Endothelial cell of umbilical vein (primary cell): ENCODE data around the gene CDH23. TPM values are rescaled to one million over a fixed set of nuclear protein-coding genes. Genes with fewer than 3 reads are reported as not detected.

ENCODE experiments used
- BruUV-seq: library from RNA; stranded (reverse); fragments of 400-500 nt; replicated peaks from 2 replicates; lab custom pipeline; 2021; lab: Mats Ljungman, UMichigan
- CTCF ChIA-PET: fragments of 300-600, 350-600 bp; sonication (Branson Sonifier 250); formaldehyde crosslinking; loops from one replicate; lab custom pipeline; 2021; ENCODE audit warnings: antibody characterized with exemption, inconsistent platforms; lab: Charles Lee
- POLR2A ChIA-PET: fragments of 300-600, 350-600 bp; sonication (Branson Sonifier 250); formaldehyde crosslinking; loops from one replicate; lab custom pipeline; 2021; ENCODE audit warnings: antibody characterized with exemption, inconsistent platforms; lab: Charles Lee
- DNase-seq: peaks from one replicate; pipeline ENCODE4 v3.0.0-alpha.2; 2011; ENCODE audit warnings: low read depth, low spot score
- FAIRE-seq: peaks from 2 replicates; lab custom pipeline; 2011; peaks lifted over from hg19 to GRCh38; lab: Jason Lieb, UNC
- H2AFZ ChIP-seq: 2 replicates; pipeline ENCODE4 v1.6.0; 2012; ENCODE audit warnings: low read depth, low read length, control low read depth, inconsistent platforms
- H3K27ac ChIP-seq: 2 replicates; pipeline ENCODE4 v1.5.1; 2011; ENCODE audit warnings: low read depth, mild to moderate bottlenecking, control low read depth, low read length, moderate library complexity; ENCODE audit not compliant: insufficient read depth
- H3K27me3 ChIP-seq, 2 experiments: 2 replicates each; pipeline versions ENCODE4 v1.6.0 to v1.6.1; 2011; ENCODE audit warnings: low read length in 2 of 2, mixed read lengths in 1 of 2; ENCODE audit not compliant: control insufficient read depth in 2 of 2, insufficient read depth in 2 of 2
- H3K36me3 ChIP-seq, 2 experiments: 2 replicates in 1 of 2; 3 replicates in 1 of 2; pipeline ENCODE4 v1.5.1; 2011; ENCODE audit warnings: low read length in 2 of 2, mild to moderate bottlenecking in 1 of 2, moderate library complexity in 1 of 2; ENCODE audit not compliant: control insufficient read depth in 2 of 2, insufficient read depth in 2 of 2; ENCODE audit errors: extremely low read depth in 1 of 2
- H3K4me1 ChIP-seq: 3 replicates; pipeline ENCODE4 v1.5.1; 2011; ENCODE audit warnings: mild to moderate bottlenecking, low read length; ENCODE audit not compliant: control insufficient read depth, insufficient read depth; ENCODE audit errors: extremely low read depth
- H3K4me2 ChIP-seq: 2 replicates; pipeline ENCODE4 v1.6.1; 2011; ENCODE audit warnings: low read length, control low read depth, mixed read lengths; ENCODE audit not compliant: insufficient read depth
- H3K4me3 ChIP-seq, 3 experiments: fragments of 200-600 bp in 1 of 3; sonication (generic), shearing (Covaris generic) in 1 of 3; replicated peaks in 1 of 3; 2 replicates each; pipeline ENCODE4 v1.5.1; 2011 to 2016; ENCODE audit warnings: control low read depth in 3 of 3, low read length in 3 of 3, mild to moderate bottlenecking in 2 of 3, inconsistent platforms in 1 of 3, low read depth in 1 of 3, moderate library complexity in 1 of 3; ENCODE audit not compliant: insufficient read depth in 1 of 3
- H3K79me2 ChIP-seq: 2 replicates; pipeline ENCODE4 v1.6.0; 2012; ENCODE audit warnings: low read length, inconsistent platforms; ENCODE audit not compliant: control insufficient read depth, insufficient read depth
- H3K9ac ChIP-seq: replicated peaks from 2 replicates; pipeline ENCODE3; 2011; ENCODE audit warnings: low read length, control low read depth; ENCODE audit not compliant: insufficient read depth; ENCODE audit errors: extremely low read depth
- H3K9me1 ChIP-seq: replicated peaks from 3 replicates; pipeline ENCODE4 v1.6.0; 2011; ENCODE audit warnings: mild to moderate bottlenecking, low read length; ENCODE audit not compliant: control insufficient read depth, insufficient read depth; ENCODE audit errors: extremely low read depth
- H3K9me3 ChIP-seq: replicated peaks from 2 replicates; pipeline ENCODE4 v1.5.1; 2012; ENCODE audit warnings: low read length, inconsistent platforms; ENCODE audit not compliant: control insufficient read depth, insufficient read depth
- H4K20me1 ChIP-seq: replicated peaks from 2 replicates; pipeline ENCODE3; 2011; ENCODE audit warnings: mild to moderate bottlenecking, low read length; ENCODE audit not compliant: control insufficient read depth, insufficient read depth; ENCODE audit errors: extremely low read depth
- CTCF ChIP-seq, 2 donors: IDR thresholded peaks; 1 replicate in 1 of 2; 2 replicates in 1 of 2; pipeline ENCODE4 v1.5.1; 2011; ENCODE audit warnings: low read length in 2 of 2, mild to moderate bottlenecking in 2 of 2, moderate library complexity in 2 of 2, control low read depth in 1 of 2, inconsistent platforms in 1 of 2, low read depth in 1 of 2; ENCODE audit not compliant: insufficient read depth in 1 of 2; ENCODE audit errors: extremely low read depth in 1 of 2
- EZH2 ChIP-seq: IDR thresholded peaks from 2 replicates; pipeline ENCODE4 v1.6.1; 2012; ENCODE audit warnings: borderline replicate concordance, low read depth, mild to moderate bottlenecking, moderate library complexity, low read length, inconsistent platforms; ENCODE audit not compliant: severe bottlenecking
- FOS ChIP-seq: IDR thresholded peaks from 2 replicates; pipeline ENCODE4 v1.6.1; 2011; ENCODE audit warnings: mild to moderate bottlenecking, low read length, moderate library complexity, borderline replicate concordance; ENCODE audit not compliant: insufficient read depth
- JUN ChIP-seq: IDR thresholded peaks from 2 replicates; pipeline ENCODE4 v1.6.1; 2011; ENCODE audit warnings: borderline replicate concordance, low read depth; ENCODE audit not compliant: insufficient read length, insufficient read depth
- MAX ChIP-seq: IDR thresholded peaks from 2 replicates; pipeline ENCODE4 v1.6.1; 2011; ENCODE audit not compliant: insufficient read depth, insufficient read length
- MYC ChIP-seq: IDR thresholded peaks from one replicate; pipeline ENCODE4 v1.6.1; 2011; ENCODE audit warnings: mild to moderate bottlenecking, low read depth, low read length
- POLR2A ChIP-seq: IDR thresholded peaks from 2 replicates; pipeline ENCODE4 v1.6.1; 2012; ENCODE audit warnings: low read depth, mild to moderate bottlenecking, control low read depth, low read length
- POLR2AphosphoS5 ChIP-seq: IDR thresholded peaks from 2 replicates; pipeline ENCODE4 v1.6.1; 2012; ENCODE audit warnings: low read depth, mild to moderate bottlenecking, control low read depth, low read length, moderate library complexity; ENCODE audit not compliant: insufficient read depth
- dilution Hi-C: fragments of 300-500 bp; cut with MboI; formaldehyde crosslinking; loops from one replicate; pipeline ENCODE4 v1.15.0; 2019; ENCODE audit warnings: low sequenced_read_pairs; ENCODE audit not compliant: extremely low pct_ligation_motif_present
- intact Hi-C: fragments of 100-400 bp; cut with micrococcal nuclease; formaldehyde crosslinking; loops from one replicate; pipeline ENCODE4 v1.10.0; 2022
- polyA plus RNA-seq, 4 experiments: library from polyadenylated mRNA; depleted of rRNA in 3 of 4; stranded (reverse) in 3 of 4; unstranded in 1 of 4; fragments of >200 nt; gene quantifications; 2 replicates each; pipeline versions ENCODE4 v1.2.1 to v1.2.3, GENCODE V29; 2011 to 2012; ENCODE audit warnings: missing spikeins in 1 of 4
- total RNA-seq: library from RNA; stranded (reverse); gene quantifications from 2 replicates; pipeline ENCODE4 v1.2.3, GENCODE V29; 2021

CDH23 gene
- total and polyA plus RNA-seq, 2 donors (not counting 3 experiments of a cell fraction or from before 2014, with no cell fraction given) = not detected

- Histone ChIP-seq H3K27me3 (no peaks in the 10 kb centered on the region), H3K27ac (no peak overlapping the region), H3K4me1 (peaks cover 10% of the 10 kb centered on the region), H3K9me1 (no peaks in the 10 kb centered on the region), H4K20me1 (no peaks in the 10 kb centered on the region), H3K9me3 (no peaks in the 10 kb centered on the region), H3K36me3 (no peaks in the 10 kb centered on the region), H2AFZ (no peak overlapping the region), H3K4me2 (no peak overlapping the region), H3K79me2 (no peaks in the 10 kb centered on the region), H3K9ac (no peak overlapping the region), H3K4me3 (no peak overlapping the region)
- ChIA-PET CTCF (interaction anchor here (1.2 kb wide), 1 partner anchor 36 kb away, joined by 3 read pairs; no protein-coding TSS in a partner anchor), POLR2A (no interaction called here)
- no TSS peak for BruUV-seq
- FAIRE-seq = no peak
- TF ChIP-seq MAX (no peak), MYC (no peak), POLR2A (no peak), POLR2AphosphoS5 (no peak), CTCF (IDR thresholded peaks at IDR 0.05; ENCODE audit: extremely low read depth in 1 of 2, insufficient read depth in 1 of 2, low read depth in 1 of 2, low read length in 2 of 2) (no peak), JUN (no peak), FOS (no peak), EZH2 (no peak)
- intact Hi-C loops (no loop called here), dilution Hi-C loops (no loop called here)
- DNase-seq = no peak
These were observed 379.8 kb downstream of the CDH23 start for GRCh38 chr10:71776481-71776925.
